ENCODE results near the gene SPSB2.
"Not testable (repeated sequence)": the region's sequence is repeated elsewhere in the genome, so short reads cannot be mapped to it uniquely, and the experiment has no call there.

SPSB2 gene

GRCh38 chr12:6903722-6904121 lies 30.6 kb upstream of the SPSB2 start:
- no peak for DNase-seq (ENCODE audit: low read depth, low spot score)
- no peak overlapping the region for H3K4me3 ChIP-seq (ENCODE audit: low read length)

GRCh38 chr12:6902448-6902847 lies 29.3 kb upstream of the SPSB2 start:
- DNase-seq (ENCODE audit: low read depth, low spot score) = no peak

GRCh38 chr12:6899837-6900519 lies 26.9 kb upstream of the SPSB2 start:
- no peak overlapping the region for H3K4me3 ChIP-seq (ENCODE audit: low read length)
- DNase-seq (ENCODE audit: low read depth, low spot score) = no peak

More at GRCh38 chr12:6902448-6902847, 29.3 kb upstream of the SPSB2 start:
- H3K4me3 ChIP-seq (ENCODE audit: low read length) = no peak overlapping the region

GRCh38 chr12:6899427-6899826 lies 26.3 kb upstream of the SPSB2 start:
- DNase-seq (ENCODE audit: low read depth, low spot score) = no peak
- H3K4me3 ChIP-seq (ENCODE audit: low read length) = no peak overlapping the region

- no peak overlapping the region for H3K4me3 ChIP-seq (ENCODE audit: low read length)
- no peak for DNase-seq (ENCODE audit: low read depth, low spot score)
Measured at GRCh38 chr12:6896846-6897435, 23.8 kb upstream of the SPSB2 start.

GRCh38 chr12:6894321-6894720 lies 21.2 kb upstream of the SPSB2 start:
- no peak overlapping the region for H3K4me3 ChIP-seq (ENCODE audit: low read length)
- DNase-seq (ENCODE audit: low read depth, low spot score) = no peak

GRCh38 chr12:6892683-6893082 lies 19.6 kb upstream of the SPSB2 start:
- not testable (repeated sequence) for H3K4me3 ChIP-seq (ENCODE audit: low read length); DNase-seq (ENCODE audit: low read depth, low spot score)

GRCh38 chr12:6891646-6892001 lies 18.5 kb upstream of the SPSB2 start:
- peak overlapping the region; percentile 62 for H3K4me3 ChIP-seq (ENCODE audit: low read length)
- DNase-seq (ENCODE audit: low read depth, low spot score) = no peak

GRCh38 chr12:6890789-6891645 lies 17.9 kb upstream of the SPSB2 start:
- DNase-seq (ENCODE audit: low read depth, low spot score) = peak; percentile 93
- H3K4me3 ChIP-seq (ENCODE audit: low read length) = peak overlapping the region; percentile 62

- not testable (repeated sequence) for DNase-seq (ENCODE audit: low read depth, low spot score); H3K4me3 ChIP-seq (ENCODE audit: low read length)
Measured at GRCh38 chr12:6889775-6890573, 16.9 kb upstream of the SPSB2 start.

- DNase-seq (ENCODE audit: low read depth, low spot score) = not testable (repeated sequence)
Measured at GRCh38 chr12:6888794-6889193, 15.7 kb upstream of the SPSB2 start.

GRCh38 chr12:6888360-6888759 lies 15.3 kb upstream of the SPSB2 start:
- no peak for DNase-seq (ENCODE audit: low read depth, low spot score)

More at GRCh38 chr12:6888794-6889193, 15.7 kb upstream of the SPSB2 start:
- H3K4me3 ChIP-seq (ENCODE audit: low read length) = not testable (repeated sequence)

GRCh38 chr12:6887460-6887859 lies 14.4 kb upstream of the SPSB2 start:
- H3K4me3 ChIP-seq (ENCODE audit: low read length) = no peak overlapping the region
- DNase-seq (ENCODE audit: low read depth, low spot score) = no peak

More at GRCh38 chr12:6888360-6888759, 15.3 kb upstream of the SPSB2 start:
- no peak overlapping the region for H3K4me3 ChIP-seq (ENCODE audit: low read length)

- H3K4me3 ChIP-seq (ENCODE audit: low read length); DNase-seq (ENCODE audit: low read depth, low spot score): not testable (repeated sequence)
Measured at GRCh38 chr12:6886206-6886999, 13.3 kb upstream of the SPSB2 start.

GRCh38 chr12:6884539-6884938 lies 11.4 kb upstream of the SPSB2 start:
- H3K4me3 ChIP-seq (ENCODE audit: low read length) = no peak overlapping the region
- no peak for DNase-seq (ENCODE audit: low read depth, low spot score)

- H3K4me3 ChIP-seq (ENCODE audit: low read length) = no peak overlapping the region
- DNase-seq (ENCODE audit: low read depth, low spot score) = no peak
Measured at GRCh38 chr12:6883683-6884082, 10.6 kb upstream of the SPSB2 start.

- no peak overlapping the region for H3K4me3 ChIP-seq (ENCODE audit: low read length)
- no peak for DNase-seq (ENCODE audit: low read depth, low spot score)
Measured at GRCh38 chr12:6883252-6883651, 10.1 kb upstream of the SPSB2 start.

GRCh38 chr12:6879824-6880223 lies 6.7 kb upstream of the SPSB2 start:
- not testable (repeated sequence) for H3K4me3 ChIP-seq (ENCODE audit: low read length); DNase-seq (ENCODE audit: low read depth, low spot score)

GRCh38 chr12:6874015-6874368 lies 889 bp upstream of the SPSB2 start:
- peak overlapping the region; percentile 85 for H3K4me3 ChIP-seq (ENCODE audit: low read length)
- DNase-seq (ENCODE audit: low read depth, low spot score) = not testable (repeated sequence)

All from Jurkat, Clone E6-1 (cell line).